GM21360 (cell line): Measurements from ENCODE around the gene RNU7-1.

ENCODE experiments used
- ATAC-seq: cut with Tn5 transposase; IDR thresholded peaks from one replicate; pipeline ENCODE4 v1.9.1; 2021; ENCODE audit warnings: mild to moderate bottlenecking, moderate library complexity; ENCODE audit not compliant: unreplicated experiment

The RNU7-1 gene

GRCh38 chr12:6936636-6937480 is 6.8 kb upstream of the RNU7-1 start:
- ATAC-seq, result peak; percentile 7

DNA sequence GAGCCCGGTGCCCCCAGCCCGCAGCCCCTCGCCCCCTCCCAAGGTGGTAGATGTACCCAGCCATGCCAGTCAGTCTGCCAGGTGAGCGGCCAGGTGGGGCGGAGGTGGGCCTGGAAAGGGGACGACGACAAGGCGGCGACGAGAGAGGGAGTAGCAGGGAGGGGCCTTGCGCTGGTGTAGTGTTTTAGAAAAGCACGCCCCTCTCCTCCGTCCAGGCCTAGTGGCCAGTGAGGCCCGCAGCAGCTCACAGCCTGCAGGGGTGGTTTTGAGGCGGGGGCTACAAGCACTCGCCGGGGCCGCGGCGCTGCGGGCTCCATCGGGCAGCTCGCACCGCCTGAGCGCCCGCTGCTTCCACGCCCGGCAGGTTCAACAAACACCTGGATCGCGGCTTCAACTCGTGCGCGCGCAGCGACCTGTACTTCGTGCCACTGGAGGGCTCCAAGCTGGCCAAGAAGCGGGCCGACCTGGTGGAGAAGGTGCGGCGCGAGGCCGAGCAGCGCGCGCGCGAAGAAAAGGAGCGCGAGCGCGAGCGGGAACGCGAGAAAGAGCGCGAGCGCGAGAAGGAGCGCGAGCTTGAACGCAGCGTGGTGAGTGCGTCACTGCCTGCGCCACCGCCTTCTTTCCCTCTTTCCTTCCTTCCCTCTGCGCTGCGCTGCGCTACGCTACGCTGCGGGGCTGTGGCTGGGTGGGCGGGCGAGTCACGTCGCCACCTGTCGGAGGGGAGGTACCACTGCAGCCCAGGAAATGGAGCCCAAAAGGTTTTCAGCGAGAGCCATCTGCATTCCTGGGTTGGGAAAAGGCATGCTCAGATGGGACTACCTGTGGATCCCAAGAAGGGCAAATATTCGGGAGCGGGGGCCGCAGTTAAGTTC is 5.9 kb upstream of the RNU7-1 start:
- peak; percentile 83 for ATAC-seq

DNA sequence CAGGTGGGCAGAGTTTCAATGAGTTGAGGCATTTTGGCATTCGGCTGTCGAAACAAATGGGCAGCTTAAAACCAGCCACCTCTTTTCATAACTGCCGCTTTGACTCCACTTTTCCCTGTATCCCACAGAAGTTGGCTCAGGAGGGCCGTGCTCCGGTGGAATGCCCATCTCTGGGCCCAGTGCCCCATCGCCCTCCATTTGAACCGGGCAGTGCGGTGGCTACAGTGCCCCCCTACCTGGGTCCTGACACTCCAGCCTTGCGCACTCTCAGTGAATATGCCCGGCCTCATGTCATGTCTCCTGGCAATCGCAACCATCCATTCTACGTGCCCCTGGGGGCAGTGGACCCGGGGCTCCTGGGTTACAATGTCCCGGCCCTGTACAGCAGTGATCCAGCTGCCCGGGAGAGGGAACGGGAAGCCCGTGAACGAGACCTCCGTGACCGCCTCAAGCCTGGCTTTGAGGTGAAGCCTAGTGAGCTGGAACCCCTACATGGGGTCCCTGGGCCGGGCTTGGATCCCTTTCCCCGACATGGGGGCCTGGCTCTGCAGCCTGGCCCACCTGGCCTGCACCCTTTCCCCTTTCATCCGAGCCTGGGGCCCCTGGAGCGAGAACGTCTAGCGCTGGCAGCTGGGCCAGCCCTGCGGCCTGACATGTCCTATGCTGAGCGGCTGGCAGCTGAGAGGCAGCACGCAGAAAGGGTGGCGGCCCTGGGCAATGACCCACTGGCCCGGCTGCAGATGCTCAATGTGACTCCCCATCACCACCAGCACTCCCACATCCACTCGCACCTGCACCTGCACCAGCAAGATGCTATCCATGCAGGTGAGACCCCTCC is 5.0 kb upstream of the RNU7-1 start:
- no peak for ATAC-seq

DNA sequence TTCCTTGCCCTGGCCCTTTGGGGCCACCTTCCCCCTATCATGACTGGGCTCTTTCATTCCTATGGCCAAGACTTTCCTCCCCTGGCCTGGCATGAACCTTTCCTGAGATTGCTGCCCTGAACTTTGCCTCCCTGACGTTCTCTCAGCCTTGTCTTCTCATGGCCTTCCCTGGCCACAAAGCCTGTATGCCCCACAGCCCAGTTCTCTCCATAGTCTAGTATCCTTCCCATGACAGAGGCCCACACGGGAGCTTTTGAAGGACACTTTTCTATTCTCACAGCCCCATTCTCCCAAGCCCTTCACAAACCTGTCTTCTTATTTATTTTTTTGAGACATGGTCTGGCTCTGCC is 4.5 kb upstream of the RNU7-1 start:
- no peak for ATAC-seq

DNA sequence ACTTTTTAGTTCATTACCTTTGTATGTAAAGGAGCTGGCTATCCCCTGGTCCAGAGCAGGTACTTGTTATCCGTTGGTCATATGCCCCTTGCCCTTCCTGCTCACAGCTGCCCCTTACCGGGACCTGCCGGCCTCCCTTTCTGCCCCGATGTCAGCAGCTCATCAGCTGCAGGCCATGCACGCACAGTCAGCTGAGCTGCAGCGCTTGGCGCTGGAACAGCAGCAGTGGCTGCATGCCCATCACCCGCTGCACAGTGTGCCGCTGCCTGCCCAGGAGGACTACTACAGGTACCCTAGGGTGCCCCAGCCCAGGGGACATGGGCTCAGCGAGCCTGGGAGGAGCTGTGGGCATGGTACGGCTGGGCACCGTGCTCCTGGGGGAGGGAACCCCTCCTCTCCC is 2.3 kb upstream of the RNU7-1 start:
- ATAC-seq, result no peak

GRCh38 chr12:6941782-6942181 is 1.8 kb upstream of the RNU7-1 start:
- no peak for ATAC-seq

DNA sequence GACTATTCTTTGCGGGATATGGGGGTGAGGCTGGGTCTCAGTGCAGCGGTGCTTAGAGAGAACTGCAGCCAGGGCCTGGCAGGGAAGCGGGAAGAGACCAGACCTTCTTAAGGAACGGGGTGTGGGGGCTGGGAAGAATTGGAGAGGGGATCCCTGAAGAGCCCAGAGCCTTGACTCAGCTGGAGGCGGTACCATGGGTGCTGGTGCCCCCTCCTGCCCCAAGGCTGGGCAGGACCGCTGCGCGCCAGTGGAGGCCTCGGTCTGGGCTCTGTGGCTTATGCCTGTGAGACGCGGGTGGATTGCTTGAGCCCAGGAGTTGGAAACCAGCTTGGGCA is 1.3 kb upstream of the RNU7-1 start:
- no peak for ATAC-seq

DNA sequence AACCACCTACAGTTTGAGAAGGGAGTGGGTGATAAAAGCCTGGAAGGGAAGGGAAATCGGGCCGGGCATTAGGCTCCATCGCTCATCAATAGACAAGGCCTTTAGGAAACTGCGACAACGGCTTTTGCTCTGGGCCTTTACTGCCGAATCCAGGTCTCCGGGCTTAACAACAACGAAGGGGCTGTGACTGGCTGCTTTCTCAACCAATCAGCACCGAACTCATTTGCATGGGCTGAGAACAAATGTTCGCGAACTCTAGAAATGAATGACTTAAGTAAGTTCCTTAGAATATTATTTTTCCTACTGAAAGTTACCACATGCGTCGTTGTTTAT is 261 bp upstream of the RNU7-1 start:
- ATAC-seq, result peak; percentile 30

DNA sequence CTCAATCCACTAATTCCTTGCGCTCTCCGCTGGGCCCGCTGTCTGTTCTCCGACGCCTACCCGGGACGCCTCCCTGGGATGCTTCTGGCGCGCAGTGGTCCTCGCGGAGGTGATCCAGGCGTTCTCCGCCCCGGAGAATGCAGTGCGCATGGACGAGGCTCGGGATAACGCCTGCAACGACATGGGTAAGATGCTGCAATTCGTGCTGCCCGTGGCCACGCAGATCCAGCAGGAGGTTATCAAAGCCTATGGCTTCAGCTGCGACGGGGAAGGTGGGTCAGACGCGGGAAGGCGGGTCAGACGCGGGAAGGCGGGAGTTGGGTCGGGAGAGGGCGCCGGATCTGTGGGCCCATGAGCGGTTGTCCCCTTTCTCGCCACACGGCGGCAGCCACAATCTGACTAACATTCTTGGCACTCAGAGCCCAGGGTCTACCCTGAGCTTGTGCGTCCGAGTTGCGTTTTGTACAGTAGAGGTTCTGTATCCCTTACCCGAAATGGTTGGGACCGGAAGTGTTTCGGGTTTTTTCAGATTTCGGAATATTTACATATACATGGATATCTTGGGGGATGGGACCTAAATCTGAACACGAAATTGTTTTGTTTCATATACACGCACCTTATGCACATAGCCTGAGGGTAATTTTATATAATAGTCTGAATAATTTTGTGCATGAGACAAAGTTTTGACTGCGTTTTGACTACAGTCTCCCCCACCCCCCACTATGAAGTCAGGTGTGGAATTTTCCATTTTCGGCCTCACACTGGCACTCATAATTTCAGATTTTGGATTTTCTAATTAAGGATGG is 968 bp downstream of the RNU7-1 start:
- ATAC-seq, result peak; percentile 35

DNA sequence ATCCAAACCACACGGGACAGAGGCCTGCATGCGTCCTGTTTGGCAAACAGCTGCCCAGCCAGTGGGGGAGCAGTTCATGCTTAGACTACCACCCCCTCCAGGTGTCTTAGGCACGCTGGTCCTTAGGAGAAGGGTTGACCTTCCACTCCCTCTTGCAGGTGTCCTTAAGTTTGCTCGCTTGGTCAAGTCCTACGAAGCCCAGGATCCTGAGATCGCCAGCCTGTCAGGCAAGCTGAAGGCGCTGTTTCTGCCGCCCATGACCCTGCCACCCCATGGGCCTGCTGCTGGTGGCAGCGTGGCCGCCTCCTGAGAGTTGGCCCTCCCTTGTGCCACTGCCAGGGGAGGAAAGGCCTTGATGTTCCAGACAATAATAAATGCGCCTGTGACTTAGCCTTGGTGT is 2.0 kb downstream of the RNU7-1 start:
- ATAC-seq, result no peak

DNA sequence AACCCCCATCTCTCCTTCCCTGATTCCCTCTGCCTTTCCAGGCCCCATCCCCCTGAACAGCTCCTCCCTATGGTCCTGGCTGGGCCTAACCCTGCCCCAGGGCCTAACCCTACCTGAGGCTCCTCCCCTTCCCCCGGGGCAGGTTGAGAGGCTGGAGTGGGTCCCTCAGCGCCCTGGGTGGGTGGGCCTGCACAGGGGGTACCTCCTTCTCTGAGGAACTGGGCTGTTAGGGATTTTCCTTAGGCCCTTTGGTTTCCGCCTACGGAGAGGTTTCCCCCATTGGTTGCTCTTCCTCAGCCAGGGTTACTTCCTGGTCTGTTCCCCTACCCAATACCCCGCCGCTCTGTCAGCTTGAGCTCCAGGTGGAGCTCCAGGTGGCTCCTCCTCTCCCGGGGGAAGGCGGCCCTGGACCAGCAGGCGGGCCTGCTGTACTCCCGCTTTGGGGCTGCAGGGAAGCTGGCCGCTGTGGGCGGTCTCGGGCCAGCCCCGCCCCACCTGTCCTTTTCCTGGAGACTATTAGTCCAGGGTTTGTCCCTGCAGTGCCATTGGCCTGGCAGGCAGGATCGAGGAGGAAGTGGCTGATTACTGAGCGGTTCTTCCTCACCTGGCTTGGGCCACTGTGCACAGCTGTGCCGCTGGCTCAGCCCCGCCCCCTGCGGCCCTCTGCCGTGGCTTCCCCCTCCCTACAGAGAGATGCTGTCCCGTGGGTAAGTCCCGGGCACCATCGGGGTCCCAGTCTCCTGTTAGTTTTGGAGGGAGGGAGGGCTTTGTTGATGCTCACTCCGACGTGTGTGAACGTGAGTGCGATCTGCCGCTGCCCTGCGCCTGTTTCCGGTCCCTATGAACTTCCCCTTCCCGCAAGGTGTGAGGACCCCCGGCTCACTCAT is 2.7 kb downstream of the RNU7-1 start:
- ATAC-seq, result peak; percentile 20

DNA sequence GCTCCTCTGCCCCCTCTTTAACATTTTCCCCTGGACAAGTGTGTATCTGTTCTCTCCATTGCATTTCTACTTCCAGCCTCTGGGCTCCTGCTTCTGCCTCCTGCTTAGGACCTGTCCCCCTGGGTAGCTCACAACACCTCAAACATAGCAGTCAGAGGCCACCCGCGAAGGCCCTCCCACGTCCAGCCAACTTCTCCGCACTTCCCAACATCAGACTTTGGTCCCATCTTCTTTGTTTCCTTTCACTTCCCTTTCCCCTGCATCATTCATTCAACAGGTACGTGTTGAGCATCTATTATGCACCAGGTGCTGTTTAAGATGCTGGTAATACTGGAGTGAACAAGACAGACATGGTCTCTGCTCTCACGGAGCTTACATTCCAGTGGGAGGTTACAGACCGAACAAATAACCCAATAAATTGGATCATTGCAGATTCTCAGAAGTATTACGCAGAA is 3.3 kb downstream of the RNU7-1 start:
- ATAC-seq, result no peak

- no peak for ATAC-seq
Measured at GRCh38 chr12:6947615-6948014, 4.0 kb downstream of the RNU7-1 start.

GRCh38 chr12:6948873-6949594 is 5.4 kb downstream of the RNU7-1 start:
- no peak for ATAC-seq

DNA sequence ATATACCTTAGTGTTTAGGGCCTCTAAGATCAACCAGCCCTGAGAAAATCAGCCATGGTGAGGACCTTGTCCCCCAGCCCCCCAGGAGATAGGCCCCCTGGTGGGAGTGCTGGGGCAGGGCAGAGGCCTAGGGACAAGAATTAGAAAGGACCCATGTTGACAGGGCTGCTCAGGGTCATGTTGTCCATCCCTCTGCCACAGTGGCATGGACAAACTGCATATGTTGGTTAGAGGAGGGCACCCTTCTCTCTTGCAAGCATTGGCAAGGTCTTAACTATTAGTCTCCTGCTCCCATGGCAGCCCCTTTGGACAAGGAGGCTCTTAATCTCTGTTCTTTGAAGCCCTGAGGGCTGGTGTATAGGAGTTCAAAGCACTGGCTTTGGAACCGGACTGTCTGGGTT is 6.8 kb downstream of the RNU7-1 start:
- ATAC-seq, result no peak

- ATAC-seq, result no peak
Measured at GRCh38 chr12:6950811-6951540, 7.4 kb downstream of the RNU7-1 start, which contains the start of gene PTPN6. Gene PTPN6, plus strand, starts transcription at chr12:6951356. Its CDS starts 157 bp downstream, at chr12:6951513.

DNA sequence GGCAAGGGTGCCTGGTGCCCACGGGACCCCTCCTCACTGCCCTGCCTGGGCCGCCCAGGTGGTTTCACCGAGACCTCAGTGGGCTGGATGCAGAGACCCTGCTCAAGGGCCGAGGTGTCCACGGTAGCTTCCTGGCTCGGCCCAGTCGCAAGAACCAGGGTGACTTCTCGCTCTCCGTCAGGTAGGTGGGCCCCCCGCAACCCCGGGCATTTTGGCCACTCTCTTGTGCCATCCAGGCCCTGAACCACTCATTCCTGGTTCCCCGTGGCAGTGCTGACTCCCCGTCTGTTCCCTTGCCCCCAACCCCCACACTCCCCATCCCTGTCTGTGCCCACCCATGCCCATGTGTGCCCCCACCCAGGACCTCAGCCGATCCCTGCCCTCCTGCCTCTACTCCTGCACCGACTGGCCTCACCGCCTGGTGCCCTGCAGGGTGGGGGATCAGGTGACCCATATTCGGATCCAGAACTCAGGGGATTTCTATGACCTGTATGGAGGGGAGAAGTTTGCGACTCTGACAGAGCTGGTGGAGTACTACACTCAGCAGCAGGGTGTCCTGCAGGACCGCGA is 8.0 kb downstream of the RNU7-1 start:
- ATAC-seq, result no peak
